GM23338 (cell line): Measurements from ENCODE around the gene REPS1. TPM values are rescaled to one million over a fixed set of nuclear protein-coding genes. Genes with fewer than 3 reads are reported as not detected.

Experiments used
- ATAC-seq: fragments of 200-7000 bp; cut with Tn5 transposase; 3 replicates; pipeline ENCODE4 v1.9.1; 2020
- DNase-seq: peaks from one replicate; pipeline ENCODE4 v3.0.0-alpha.2; 2015; ENCODE audit warnings: low spot score
- H2AFZ ChIP-seq: fragments of 200-600 bp; sonication (generic); 2 replicates; pipeline ENCODE4 v1.8.0; 2016; ENCODE audit warnings: antibody characterized with exemption, mild to moderate bottlenecking, moderate library complexity
- H3F3A ChIP-seq: fragments of 200-600 bp; sonication (generic); replicated peaks from 2 replicates; pipeline ENCODE4 v1.8.0; 2017; ENCODE audit warnings: antibody characterized with exemption, mixed run types, low read depth
- H3K27ac ChIP-seq: fragments of 200-600 bp; sonication (generic); 2 replicates; pipeline ENCODE4 v1.6.1; 2016; ENCODE audit warnings: low read depth
- H3K27me3 ChIP-seq: fragments of 200-600 bp; sonication (generic); 2 replicates; pipeline ENCODE4 v1.8.0; 2016; ENCODE audit warnings: mild to moderate bottlenecking, mixed run types, moderate library complexity; ENCODE audit not compliant: insufficient read depth
- H3K36me3 ChIP-seq: fragments of 200-600 bp; sonication (generic); 2 replicates; pipeline ENCODE4 v1.8.0; 2016; ENCODE audit warnings: mild to moderate bottlenecking; ENCODE audit not compliant: insufficient read depth
- H3K4me1 ChIP-seq: fragments of 200-600 bp; sonication (generic); 2 replicates; pipeline ENCODE4 v1.8.0; 2016; ENCODE audit warnings: mild to moderate bottlenecking, moderate library complexity; ENCODE audit not compliant: insufficient read depth
- H3K4me2 ChIP-seq: fragments of 200-600 bp; sonication (generic); 2 replicates; pipeline ENCODE4 v1.7.1; 2017; ENCODE audit warnings: mixed run types
- H3K4me3 ChIP-seq: fragments of 200-600 bp; sonication (generic); 2 replicates; pipeline ENCODE4 v1.6.1; 2016; ENCODE audit warnings: mixed run types
- H3K79me2 ChIP-seq: fragments of 200-600 bp; sonication (generic); replicated peaks from 2 replicates; pipeline ENCODE4 v1.8.0; 2017; ENCODE audit warnings: mild to moderate bottlenecking; ENCODE audit not compliant: insufficient read depth
- H3K9me2 ChIP-seq: fragments of 200-600 bp; sonication (generic); 2 replicates; pipeline ENCODE4 v1.8.0; 2017; ENCODE audit not compliant: insufficient read depth
- H4K20me1 ChIP-seq: fragments of 200-600 bp; sonication (generic); replicated peaks from 2 replicates; pipeline ENCODE4 v1.8.0; 2017; ENCODE audit warnings: mild to moderate bottlenecking; ENCODE audit not compliant: insufficient read depth
- H3K27ac Mint-ChIP-seq: 2 replicates; pipeline ENCODE4 v1.8.0; 2020; ENCODE audit warnings: inconsistent platforms, mild to moderate bottlenecking, moderate library complexity, mixed read lengths
- H3K27me3 Mint-ChIP-seq: 3 replicates; pipeline ENCODE4 v1.8.0; 2022; ENCODE audit warnings: low read depth, mild to moderate bottlenecking, moderate library complexity, mixed read lengths, inconsistent platforms; ENCODE audit not compliant: insufficient read depth, poor library complexity
- H3K36me3 Mint-ChIP-seq: 3 replicates; pipeline ENCODE4 v1.8.0; 2021; ENCODE audit warnings: low read depth, mild to moderate bottlenecking, inconsistent platforms, moderate library complexity, mixed read lengths
- H3K4me1 Mint-ChIP-seq: 3 replicates; pipeline ENCODE4 v1.8.0; 2020; ENCODE audit warnings: mild to moderate bottlenecking, inconsistent platforms, mixed read lengths
- H3K4me3 Mint-ChIP-seq: 3 replicates; pipeline ENCODE4 v1.8.0; 2021; ENCODE audit warnings: moderate library complexity, mild to moderate bottlenecking, inconsistent platforms, mixed read lengths
- H3K9me3 Mint-ChIP-seq: 3 replicates; pipeline ENCODE4 v1.8.0; 2020; ENCODE audit warnings: moderate library complexity, mild to moderate bottlenecking, inconsistent platforms, mixed read lengths
- CREB1 ChIP-seq: fragments of 250-450 bp; sonication (Bioruptor Pico); IDR thresholded peaks from 2 replicates; pipeline ENCODE4 v1.5.0; 2020; ENCODE audit warnings: low read depth, mild to moderate bottlenecking, moderate library complexity
- EZH2 ChIP-seq: fragments of 200-600 bp; sonication (generic); IDR thresholded peaks from one replicate; pipeline ENCODE4 v1.8.0; 2017; ENCODE audit warnings: antibody characterized with exemption, mild to moderate bottlenecking, low read depth; ENCODE audit not compliant: unreplicated experiment
- EZH2phosphoT487 ChIP-seq: fragments of 200-600 bp; sonication (generic); IDR thresholded peaks from one replicate; pipeline ENCODE4 v1.8.1; 2018; ENCODE audit warnings: antibody characterized with exemption; ENCODE audit not compliant: unreplicated experiment
- JUNB ChIP-seq: IDR thresholded peaks from one replicate; pipeline ENCODE4 v1.6.1; 2016; ENCODE audit warnings: antibody characterized with exemption; ENCODE audit not compliant: unreplicated experiment
- NANOG ChIP-seq: IDR thresholded peaks from 2 replicates; pipeline ENCODE4 v1.6.1; 2016; ENCODE audit warnings: antibody characterized with exemption, borderline replicate concordance
- POLR2AphosphoS5 ChIP-seq: IDR thresholded peaks from 2 replicates; pipeline ENCODE4 v1.6.1; 2016; ENCODE audit warnings: antibody characterized with exemption, low read depth
- STAT1 ChIP-seq: IDR thresholded peaks from one replicate; pipeline ENCODE4 v1.6.1; 2016; ENCODE audit warnings: antibody characterized with exemption; ENCODE audit not compliant: unreplicated experiment
- ZNF114 ChIP-seq: fragments of 250-450 bp; sonication (Bioruptor Pico); IDR thresholded peaks from 2 replicates; pipeline ENCODE4 v1.5.0; 2020; ENCODE audit warnings: mild to moderate bottlenecking, moderate library complexity
- ZNF331 ChIP-seq: fragments of 250-450 bp; sonication (Bioruptor Pico); IDR thresholded peaks from 2 replicates; pipeline ENCODE4 v1.5.0; 2020; ENCODE audit warnings: low read depth, mild to moderate bottlenecking, moderate library complexity
- polyA plus RNA-seq: library from polyadenylated mRNA; unstranded; fragments of >200 nt; fragmentation: Nextera tagmentation; extraction: Ambion mirVana; gene quantifications from 2 replicates; pipeline ENCODE4 v1.2.1, GENCODE V29; 2016
- total RNA-seq: library from RNA; depleted of rRNA; stranded (reverse); fragments of >200 nt; shearing (Covaris generic); gene quantifications from 2 replicates; pipeline ENCODE4 v1.2.3, GENCODE V29; 2014
- TF ChIP-seq, protein P1 (sequence below), 2 experiments: fragments of 200-600 bp in 1 of 2; sonication (generic) in 1 of 2; conservative IDR thresholded peaks; 2 replicates each; pipeline versions ENCODE4 v1.5.1 to v1.6.1; 2016 to 2017; ENCODE audit warnings: antibody characterized with exemption in 2 of 2, low read depth in 2 of 2, mild to moderate bottlenecking in 2 of 2, moderate library complexity in 1 of 2
- TF ChIP-seq, protein P2 (sequence below): IDR thresholded peaks from one replicate; pipeline ENCODE4 v1.6.1; 2018; ENCODE audit warnings: antibody characterized with exemption; ENCODE audit not compliant: unreplicated experiment

Gene REPS1
- total and polyA plus RNA-seq, 2 experiments from 2014 or later = 46.0 to 65.7 TPM

DNA sequence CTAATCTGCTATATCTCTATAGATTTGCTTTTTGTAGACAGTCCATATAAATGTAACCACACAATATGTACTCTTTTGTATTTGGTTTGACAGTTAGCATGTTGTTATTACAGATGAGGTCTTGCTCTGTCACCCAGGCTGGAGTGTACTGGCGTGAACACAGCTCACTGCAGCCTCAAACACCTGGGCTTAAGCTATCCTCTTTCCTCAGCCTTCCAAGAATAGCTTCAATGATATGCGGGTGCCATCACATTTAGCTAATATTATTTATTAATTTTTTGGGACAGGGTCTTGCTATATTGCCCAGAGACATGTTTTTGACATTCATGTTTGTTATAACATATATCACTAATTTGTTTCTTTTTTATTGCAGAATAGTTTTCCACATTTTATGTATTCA, 10.8 kb downstream of the REPS1 start (continued):
- TF ChIP-seq, protein P1, sequence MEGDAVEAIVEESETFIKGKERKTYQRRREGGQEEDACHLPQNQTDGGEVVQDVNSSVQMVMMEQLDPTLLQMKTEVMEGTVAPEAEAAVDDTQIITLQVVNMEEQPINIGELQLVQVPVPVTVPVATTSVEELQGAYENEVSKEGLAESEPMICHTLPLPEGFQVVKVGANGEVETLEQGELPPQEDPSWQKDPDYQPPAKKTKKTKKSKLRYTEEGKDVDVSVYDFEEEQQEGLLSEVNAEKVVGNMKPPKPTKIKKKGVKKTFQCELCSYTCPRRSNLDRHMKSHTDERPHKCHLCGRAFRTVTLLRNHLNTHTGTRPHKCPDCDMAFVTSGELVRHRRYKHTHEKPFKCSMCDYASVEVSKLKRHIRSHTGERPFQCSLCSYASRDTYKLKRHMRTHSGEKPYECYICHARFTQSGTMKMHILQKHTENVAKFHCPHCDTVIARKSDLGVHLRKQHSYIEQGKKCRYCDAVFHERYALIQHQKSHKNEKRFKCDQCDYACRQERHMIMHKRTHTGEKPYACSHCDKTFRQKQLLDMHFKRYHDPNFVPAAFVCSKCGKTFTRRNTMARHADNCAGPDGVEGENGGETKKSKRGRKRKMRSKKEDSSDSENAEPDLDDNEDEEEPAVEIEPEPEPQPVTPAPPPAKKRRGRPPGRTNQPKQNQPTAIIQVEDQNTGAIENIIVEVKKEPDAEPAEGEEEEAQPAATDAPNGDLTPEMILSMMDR (conservative IDR thresholded peaks at IDR 0.05; ENCODE audit: low read depth in 2 of 2) = no peak
- no peak for TF ChIP-seq EZH2phosphoT487
- TF ChIP-seq STAT1 = no peak
- no peak for TF ChIP-seq EZH2
- TF ChIP-seq CREB1 (CRISPR knock-in tag) = no peak
- TF ChIP-seq NANOG = no peak
- TF ChIP-seq ZNF331 (CRISPR knock-in tag) = no peak
- no peak for TF ChIP-seq ZNF114

DNA sequence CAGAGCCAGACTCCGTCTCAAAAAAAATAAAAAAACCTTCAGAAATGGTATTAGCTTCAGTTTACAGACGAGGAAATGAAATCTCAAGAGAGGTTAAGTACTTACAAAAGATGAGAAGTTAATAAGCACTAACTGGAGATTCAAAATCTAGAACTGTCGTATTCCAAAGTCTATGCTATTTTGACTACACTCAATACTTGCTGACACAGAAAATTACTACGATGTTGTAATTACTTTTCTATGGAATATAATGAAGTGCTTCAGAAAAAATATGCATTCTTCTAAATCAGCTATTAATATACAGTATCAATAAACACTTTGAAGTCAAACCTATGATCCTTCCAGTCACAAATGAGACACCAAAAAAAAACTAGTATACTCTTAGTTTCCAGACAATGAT, 12.2 kb downstream of the REPS1 start:
- Histone ChIP-seq H2AFZ (no peak overlapping the region), H3K4me2 (no peak overlapping the region), H3K9me2 (no peaks in the 10 kb centered on the region), H3K27ac (peak overlapping the region; percentile 10; the same call in 1 of the 2 replicates), H4K20me1 (peaks cover 4% of the 10 kb centered on the region; the same call in 1 of the 2 replicates), H3K36me3 (no peaks in the 10 kb centered on the region), H3K79me2 (peaks cover 98% of the 10 kb centered on the region), H3F3A (no peaks in the 10 kb centered on the region), H3K4me1 (peaks cover 73% of the 10 kb centered on the region), H3K27me3 (no peaks in the 10 kb centered on the region), H3K4me3 (no peak overlapping the region)
- DNase-seq = no peak
- Mint-ChIP-seq H3K36me3 (no peaks in the 10 kb centered on the region), H3K27me3 (peaks cover 4% of the 10 kb centered on the region), H3K9me3 (no peaks in the 10 kb centered on the region), H3K27ac (no peak overlapping the region), H3K4me3 (no peak overlapping the region), H3K4me1 (peaks cover 69% of the 10 kb centered on the region)
- TF ChIP-seq STAT1 = no peak
- ATAC-seq = no peak

DNA sequence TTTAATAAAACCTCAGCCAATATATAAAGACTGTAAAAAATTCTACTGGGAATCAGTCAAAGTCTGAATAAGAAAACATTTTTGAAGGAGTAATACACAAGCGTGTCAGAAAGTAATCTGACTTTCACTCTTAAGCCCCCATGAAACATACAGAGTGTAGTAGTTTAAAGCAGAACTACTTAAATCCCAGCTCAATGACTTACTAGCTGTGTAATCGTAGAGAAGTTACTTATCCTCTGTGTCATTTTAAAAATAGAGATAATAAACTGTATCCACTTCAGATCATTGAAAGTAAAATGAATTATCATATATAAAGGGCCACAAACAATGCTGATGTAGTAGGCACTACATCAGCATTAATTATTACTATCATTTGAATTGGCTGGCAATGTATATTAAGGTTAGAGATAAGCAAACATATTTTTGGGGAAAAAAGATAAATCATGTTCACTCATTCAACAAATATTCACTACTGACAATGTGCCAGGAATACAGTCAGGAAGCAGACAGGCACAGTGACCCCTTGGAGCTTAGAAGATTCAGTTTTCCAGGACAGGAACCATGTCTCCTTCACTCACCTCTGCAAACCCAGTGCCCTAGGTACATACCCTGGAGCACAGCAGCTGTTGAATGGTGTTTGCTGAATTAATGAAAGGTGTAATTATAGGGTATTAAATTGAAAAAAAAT, 14.4 kb downstream of the REPS1 start:
- H3K36me3 ChIP-seq = no peaks in the 10 kb centered on the region
- DNase-seq (no peak), ATAC-seq (no peak)
- no peak overlapping the region for H3K27ac ChIP-seq
- no peak overlapping the region for H3K4me3 ChIP-seq
- no peaks in the 10 kb centered on the region for H3K9me3 Mint-ChIP-seq
- no peaks in the 10 kb centered on the region for H3F3A ChIP-seq
- H3K4me3 Mint-ChIP-seq = no peak overlapping the region
- TF ChIP-seq, protein P1 (conservative IDR thresholded peaks at IDR 0.05; ENCODE audit: low read depth in 2 of 2) = no peak
- TF ChIP-seq ZNF114 (no peak), ZNF331 (CRISPR knock-in tag) (no peak), STAT1 (no peak), POLR2AphosphoS5 (no peak), JUNB (no peak), EZH2 (no peak)
- TF ChIP-seq, protein P2, sequence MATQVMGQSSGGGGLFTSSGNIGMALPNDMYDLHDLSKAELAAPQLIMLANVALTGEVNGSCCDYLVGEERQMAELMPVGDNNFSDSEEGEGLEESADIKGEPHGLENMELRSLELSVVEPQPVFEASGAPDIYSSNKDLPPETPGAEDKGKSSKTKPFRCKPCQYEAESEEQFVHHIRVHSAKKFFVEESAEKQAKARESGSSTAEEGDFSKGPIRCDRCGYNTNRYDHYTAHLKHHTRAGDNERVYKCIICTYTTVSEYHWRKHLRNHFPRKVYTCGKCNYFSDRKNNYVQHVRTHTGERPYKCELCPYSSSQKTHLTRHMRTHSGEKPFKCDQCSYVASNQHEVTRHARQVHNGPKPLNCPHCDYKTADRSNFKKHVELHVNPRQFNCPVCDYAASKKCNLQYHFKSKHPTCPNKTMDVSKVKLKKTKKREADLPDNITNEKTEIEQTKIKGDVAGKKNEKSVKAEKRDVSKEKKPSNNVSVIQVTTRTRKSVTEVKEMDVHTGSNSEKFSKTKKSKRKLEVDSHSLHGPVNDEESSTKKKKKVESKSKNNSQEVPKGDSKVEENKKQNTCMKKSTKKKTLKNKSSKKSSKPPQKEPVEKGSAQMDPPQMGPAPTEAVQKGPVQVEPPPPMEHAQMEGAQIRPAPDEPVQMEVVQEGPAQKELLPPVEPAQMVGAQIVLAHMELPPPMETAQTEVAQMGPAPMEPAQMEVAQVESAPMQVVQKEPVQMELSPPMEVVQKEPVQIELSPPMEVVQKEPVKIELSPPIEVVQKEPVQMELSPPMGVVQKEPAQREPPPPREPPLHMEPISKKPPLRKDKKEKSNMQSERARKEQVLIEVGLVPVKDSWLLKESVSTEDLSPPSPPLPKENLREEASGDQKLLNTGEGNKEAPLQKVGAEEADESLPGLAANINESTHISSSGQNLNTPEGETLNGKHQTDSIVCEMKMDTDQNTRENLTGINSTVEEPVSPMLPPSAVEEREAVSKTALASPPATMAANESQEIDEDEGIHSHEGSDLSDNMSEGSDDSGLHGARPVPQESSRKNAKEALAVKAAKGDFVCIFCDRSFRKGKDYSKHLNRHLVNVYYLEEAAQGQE = no peak
- H3K27me3 Mint-ChIP-seq = peaks cover 2% of the 10 kb centered on the region
- no peaks in the 10 kb centered on the region for H3K9me2 ChIP-seq
- no peaks in the 10 kb centered on the region for H3K36me3 Mint-ChIP-seq
- peak overlapping the region; percentile 30 for H3K27ac Mint-ChIP-seq
- peaks cover 66% of the 10 kb centered on the region for H3K4me1 ChIP-seq
- peaks cover 6% of the 10 kb centered on the region; the same call in 1 of the 2 replicates for H4K20me1 ChIP-seq
- peaks cover 66% of the 10 kb centered on the region for H3K4me1 Mint-ChIP-seq
- H2AFZ ChIP-seq = no peak overlapping the region
- no peaks in the 10 kb centered on the region for H3K27me3 ChIP-seq
- peaks cover 99% of the 10 kb centered on the region for H3K79me2 ChIP-seq
- no peak overlapping the region for H3K4me2 ChIP-seq
